ENCODE results near the gene INPP5A.
"Not testable (repeated sequence)": the region's sequence is repeated elsewhere in the genome, so short reads cannot be mapped to it uniquely, and the experiment has no call there.

INPP5A gene

GRCh38 chr10:132701099-132701845 is 163.7 kb downstream of the INPP5A start:
- no peak for DNase-seq

DNA sequence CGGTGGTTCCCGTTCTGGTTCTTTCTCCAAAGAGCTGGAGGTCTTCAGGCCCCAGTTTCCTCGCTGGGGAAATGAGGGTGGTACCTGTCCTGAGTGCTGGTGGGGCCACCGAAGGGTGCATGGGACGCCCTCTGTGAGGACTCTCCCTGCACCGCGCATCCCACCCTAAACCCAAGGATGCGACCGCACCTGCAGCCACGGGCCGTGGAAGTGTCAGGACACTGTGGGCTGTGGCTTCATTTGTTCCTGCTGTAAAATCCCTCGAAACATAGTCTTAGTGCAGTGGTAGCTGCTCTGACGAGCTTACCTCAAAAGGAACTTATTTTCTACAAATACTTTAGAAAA is 164.2 kb downstream of the INPP5A start:
- DNase-seq = no peak

DNA sequence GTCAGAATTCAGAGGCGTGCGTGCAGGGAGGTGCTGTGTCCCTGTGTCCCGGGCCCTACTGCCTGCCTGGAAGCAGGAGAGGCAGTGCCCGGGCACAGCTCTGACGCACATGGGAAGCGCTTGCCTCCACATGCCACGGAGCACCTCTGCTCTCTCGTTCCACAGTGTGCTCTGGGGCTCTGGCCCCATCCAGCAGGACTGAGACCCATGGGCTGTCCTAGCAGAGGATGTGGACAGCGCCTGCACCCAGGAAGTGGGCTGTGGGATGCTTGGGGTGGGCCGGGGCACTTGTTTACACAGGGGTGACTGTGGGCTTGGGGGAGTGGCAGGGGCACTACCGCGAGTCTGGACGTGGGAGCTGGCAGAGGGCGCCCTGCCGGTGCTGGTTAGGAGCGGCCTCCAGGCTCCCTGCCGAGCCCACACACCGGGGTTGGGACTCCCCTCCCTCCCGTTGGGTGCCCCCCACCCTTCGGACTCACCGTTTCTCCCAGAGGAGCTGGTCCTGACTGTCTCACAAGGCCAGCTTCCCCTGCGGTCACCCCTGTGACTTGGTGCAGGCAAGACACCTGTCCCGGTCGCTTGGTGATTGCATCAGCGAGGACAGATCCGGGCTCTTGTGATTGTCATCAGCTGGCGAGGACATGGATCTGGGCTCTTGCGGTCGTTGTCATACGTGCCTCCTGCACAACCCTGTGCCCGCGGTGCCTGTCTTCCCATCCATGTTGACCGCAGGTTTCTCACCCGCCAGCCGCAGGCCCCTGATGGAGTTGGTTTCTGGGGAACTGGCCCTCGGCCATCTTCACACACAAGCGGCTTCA is 165.2 kb downstream of the INPP5A start:
- no peak for DNase-seq

DNA sequence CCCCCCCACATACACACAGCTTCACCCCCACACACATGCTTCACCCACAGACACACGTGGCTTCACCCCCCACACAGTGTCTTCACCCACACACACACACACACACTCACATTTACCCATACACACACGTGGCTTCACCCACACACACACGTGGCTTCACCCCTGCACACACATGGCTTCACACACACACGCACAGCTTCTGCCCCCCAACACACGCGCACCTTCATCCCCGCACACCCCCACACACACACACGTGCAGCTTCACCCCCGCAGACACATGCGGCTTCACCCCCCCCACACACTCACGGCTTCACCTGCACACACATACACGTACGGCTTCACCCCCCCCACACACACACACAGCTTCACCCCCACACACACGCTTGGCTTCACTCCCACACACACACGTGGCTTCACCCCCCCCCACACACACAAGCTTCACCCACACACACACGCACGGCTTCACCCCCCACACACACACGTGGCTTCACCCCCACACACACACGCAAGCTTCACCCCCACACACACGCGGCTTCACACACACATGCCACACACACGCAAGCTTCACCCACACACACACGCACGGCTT is 165.9 kb downstream of the INPP5A start:
- no peak for DNase-seq

DNA sequence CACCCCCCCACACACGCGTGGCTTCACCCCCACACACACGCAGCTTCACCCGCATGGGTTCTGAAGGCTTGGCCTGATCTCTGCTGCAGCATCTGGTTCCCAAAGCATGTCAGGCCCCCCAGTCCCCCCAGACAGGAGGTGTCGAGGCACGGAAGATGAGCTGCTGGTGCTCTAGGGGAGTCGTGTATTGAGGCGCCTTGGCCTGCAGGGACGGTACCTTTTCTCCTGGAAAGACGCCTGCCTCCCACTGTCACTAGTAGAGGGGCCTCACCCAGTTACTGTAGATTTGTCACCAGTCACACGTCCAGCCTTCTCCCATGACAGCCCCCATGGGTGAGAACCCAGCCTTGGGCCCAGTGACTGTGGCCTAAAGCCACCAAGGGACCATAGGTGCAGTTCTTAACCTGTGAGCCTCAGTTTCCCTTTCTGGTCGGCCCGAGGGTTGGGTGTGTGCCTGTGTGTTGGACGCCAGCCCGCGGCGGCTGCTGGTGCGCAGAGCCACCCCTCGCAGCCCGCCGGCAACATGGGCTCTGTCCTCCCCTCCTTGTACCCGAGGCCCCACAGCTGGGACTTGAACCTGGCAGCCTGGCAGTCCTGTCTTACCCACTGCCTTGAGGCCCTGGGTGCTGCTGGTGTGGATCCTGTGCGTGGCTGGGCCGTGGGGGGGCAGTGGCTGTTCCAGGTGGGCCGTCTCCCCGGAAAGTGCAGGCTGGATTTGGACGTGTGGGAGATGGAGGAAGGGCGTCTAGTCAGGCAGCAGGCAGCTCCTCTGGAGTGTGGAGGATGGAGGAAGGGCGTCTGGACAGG is 166.6 kb downstream of the INPP5A start:
- DNase-seq = no peak

DNA sequence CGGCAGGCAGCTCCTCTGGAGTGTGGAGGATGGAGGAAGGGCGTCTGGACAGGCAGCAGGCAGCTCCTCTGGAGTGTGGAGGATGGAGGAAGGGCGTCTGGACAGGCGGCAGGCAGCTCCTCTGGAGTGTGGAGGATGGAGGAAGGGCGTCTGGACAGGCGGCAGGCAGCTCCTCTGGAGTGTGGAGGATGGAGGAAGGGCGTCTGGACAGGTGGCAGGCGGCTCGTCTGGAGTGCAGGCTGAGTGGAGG is 167.2 kb downstream of the INPP5A start:
- DNase-seq = not testable (repeated sequence)

GRCh38 chr10:132705173-132705572 is 167.6 kb downstream of the INPP5A start:
- peak in 18 of 56 donors; percentile 22 to 57 (median 36) for DNase-seq

DNA sequence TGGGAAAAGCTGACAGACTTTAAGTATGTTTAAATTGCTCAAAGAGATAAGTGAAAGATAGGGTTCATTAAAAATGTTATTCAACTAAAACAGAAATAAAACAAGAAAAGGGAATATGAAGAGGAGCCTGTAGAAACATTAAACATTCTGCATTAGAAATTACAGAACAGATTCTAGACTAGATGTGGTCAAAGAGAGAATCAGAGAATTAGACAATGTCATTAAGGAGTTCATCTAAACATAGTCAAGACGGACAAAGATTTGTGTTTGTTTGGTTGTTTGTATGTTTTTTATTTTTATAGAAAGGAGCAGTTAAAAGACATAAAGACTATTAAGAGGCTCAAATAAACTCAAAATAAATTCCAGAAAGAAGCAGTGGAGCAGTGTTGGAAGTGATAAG is 168.4 kb downstream of the INPP5A start:
- no peak for DNase-seq

GRCh38 chr10:132706701-132707100 is 169.1 kb downstream of the INPP5A start:
- DNase-seq = no peak

- DNase-seq = no peak
Measured at GRCh38 chr10:132707121-132707775, 169.7 kb downstream of the INPP5A start.

- DNase-seq = no peak
Measured at GRCh38 chr10:132707776-132708171, 170.2 kb downstream of the INPP5A start.

- DNase-seq = peak in 34 of 56 donors; percentile 17 to 78 (median 50)
Measured at GRCh38 chr10:132708441-132708840, 170.9 kb downstream of the INPP5A start.

- no peak for DNase-seq
Measured at GRCh38 chr10:132708936-132709335, 171.3 kb downstream of the INPP5A start.

- DNase-seq = no peak
Measured at GRCh38 chr10:132709471-132709951, 171.9 kb downstream of the INPP5A start.

DNA sequence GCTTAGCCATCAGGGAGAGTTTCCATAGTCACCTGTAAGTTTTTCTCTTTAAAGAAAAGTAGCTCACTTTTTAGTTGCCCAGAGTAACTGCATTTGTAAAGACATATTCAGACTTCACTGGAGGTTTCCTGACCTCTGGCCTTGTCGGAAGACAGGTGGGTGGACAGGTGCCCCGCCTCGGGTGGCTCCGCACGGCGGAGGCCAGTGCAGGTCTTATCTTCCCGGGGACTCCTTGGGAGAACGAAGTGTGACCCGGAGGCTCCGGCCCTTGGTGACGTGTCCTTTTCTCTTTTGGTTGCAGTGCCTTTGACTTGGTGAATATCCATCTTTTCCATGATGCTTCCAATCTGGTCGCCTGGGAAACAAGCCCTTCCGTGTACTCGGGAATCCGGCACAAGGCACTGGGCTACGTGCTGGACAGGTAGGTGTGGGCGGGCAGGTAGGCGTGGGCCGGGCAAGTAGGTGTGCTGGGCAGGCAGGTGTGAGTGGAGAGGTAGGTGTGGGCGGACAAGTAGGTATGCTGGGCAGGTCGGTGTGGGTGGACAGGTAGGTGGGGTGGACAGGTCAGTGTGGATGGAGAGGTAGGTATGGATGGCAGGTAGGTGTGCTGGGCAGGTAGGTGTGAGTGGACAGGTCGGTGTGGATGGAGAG is 172.6 kb downstream of the INPP5A start:
- DNase-seq = no peak

DNA sequence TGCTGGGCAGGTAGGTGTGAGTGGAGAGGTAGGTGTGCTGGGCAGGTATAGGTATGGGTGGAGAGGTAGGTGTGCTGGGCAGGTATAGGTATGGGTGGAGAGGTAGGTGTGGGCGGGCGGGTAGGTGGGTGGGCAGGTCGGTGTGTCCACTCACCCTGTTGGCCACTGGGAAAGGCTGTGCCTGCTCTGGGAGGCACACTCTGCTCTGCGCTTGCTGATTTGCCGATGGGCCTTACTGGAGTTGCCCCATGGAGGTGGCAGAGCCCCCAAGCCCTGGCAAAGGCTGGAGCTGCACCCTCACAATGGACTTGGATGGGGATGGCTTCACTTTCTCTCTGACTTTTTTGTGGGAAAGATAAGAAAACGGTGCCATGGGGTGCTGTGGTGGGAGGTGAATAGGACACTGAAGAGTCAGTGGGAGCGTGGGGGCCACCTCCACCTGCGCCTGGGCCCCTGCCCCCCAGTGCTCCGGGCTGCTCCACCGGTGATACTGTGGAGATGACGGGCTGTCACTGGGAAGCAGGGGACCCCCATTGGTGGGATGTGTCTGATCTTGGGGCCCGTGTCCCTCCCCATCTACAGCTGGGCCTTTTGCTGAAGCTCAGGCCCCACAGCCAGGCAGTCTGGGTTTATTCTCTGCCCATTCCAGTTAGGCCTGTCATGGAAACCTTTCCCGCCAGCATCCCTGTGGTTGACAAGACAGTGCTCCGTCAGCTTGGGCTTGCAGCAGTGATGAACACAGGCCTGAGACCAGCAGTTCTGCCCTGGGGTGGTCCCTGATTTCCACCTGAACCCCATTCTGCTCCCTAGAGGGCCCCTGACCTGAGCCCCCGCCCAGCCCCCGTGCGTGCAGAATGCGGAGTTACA is 173.4 kb downstream of the INPP5A start:
- DNase-seq = no peak

- DNase-seq = no peak
Measured at GRCh38 chr10:132711613-132712121, 174.1 kb downstream of the INPP5A start.

- no peak for DNase-seq
Measured at GRCh38 chr10:132712291-132712690, 174.7 kb downstream of the INPP5A start.

- no peak for DNase-seq
Measured at GRCh38 chr10:132712743-132713142, 175.2 kb downstream of the INPP5A start.

All from nucleus accumbens (tissue), 56 donors.